ENCODE data around the gene NFE2L1. TPM values are rescaled to one million over a fixed set of nuclear protein-coding genes. Genes with fewer than 3 reads are reported as not detected.

Gene NFE2L1
- total RNA-seq, 4 donors from 2014 or later, result 144 to 255 (median 168) TPM

- DNase-seq (ENCODE audit: low spot score), result no peak
- TF ChIP-seq CTCF (IDR thresholded peaks at IDR 0.05), result no peak
- no peak for ATAC-seq (ENCODE audit: low FRiP score)
These were observed 44.6 kb upstream of the NFE2L1 start for GRCh38 chr17:48003417-48004151.

- TF ChIP-seq CTCF (IDR thresholded peaks at IDR 0.05), result no peak
- no peak for DNase-seq (ENCODE audit: low spot score)
- no peak for ATAC-seq (ENCODE audit: low FRiP score)
These were observed 43.2 kb upstream of the NFE2L1 start for GRCh38 chr17:48004983-48005382.

DNA sequence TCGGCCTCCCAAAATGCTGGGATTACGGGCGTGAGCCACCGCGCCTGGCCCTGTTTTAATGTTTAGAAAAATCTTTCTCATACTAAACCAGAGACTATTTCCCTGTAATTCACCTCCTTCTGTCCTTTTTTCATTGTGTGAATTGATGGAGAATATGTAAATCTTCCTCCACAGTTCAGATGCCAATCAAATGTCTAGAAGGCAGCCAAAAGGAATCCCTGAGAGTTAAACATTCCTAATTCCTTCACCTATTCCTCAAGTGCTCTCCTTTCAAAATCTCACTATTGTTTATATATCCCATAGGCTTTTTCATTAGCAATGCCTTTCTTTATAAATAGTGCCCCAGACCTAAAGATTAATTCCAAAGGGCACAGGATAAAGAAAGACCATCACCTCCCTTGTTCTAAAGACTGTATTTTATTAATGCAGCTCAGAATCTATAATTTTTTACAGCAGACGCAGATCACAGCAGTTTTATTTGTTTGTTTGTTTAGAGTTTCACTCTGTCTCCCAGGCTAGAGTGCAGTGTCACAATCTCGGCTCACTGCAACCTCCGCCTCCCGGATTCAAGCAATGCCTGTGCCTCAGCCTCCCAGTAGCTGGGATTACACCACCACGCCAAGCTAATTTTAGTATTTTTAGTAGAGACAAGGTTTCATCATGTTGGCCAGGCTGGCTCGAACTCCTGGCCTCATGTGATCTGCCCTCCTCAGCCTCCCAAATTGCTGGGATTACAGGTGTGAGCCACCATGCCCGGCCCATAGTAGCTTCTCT is 41.0 kb upstream of the NFE2L1 start:
- no peak for ATAC-seq (ENCODE audit: low FRiP score)
- no peak for DNase-seq (ENCODE audit: low spot score)
- TF ChIP-seq CTCF (IDR thresholded peaks at IDR 0.05), result no peak

GRCh38 chr17:48010193-48010592 is 38.0 kb upstream of the NFE2L1 start:
- ATAC-seq (ENCODE audit: low FRiP score), result no peak
- DNase-seq (ENCODE audit: low spot score), result no peak
- TF ChIP-seq CTCF (IDR thresholded peaks at IDR 0.05), result no peak

GRCh38 chr17:48011405-48012150 is 36.6 kb upstream of the NFE2L1 start:
- ATAC-seq (ENCODE audit: low FRiP score), result no peak

GRCh38 chr17:48012151-48012520 is 36.0 kb upstream of the NFE2L1 start:
- no peak for TF ChIP-seq CTCF (IDR thresholded peaks at IDR 0.05)
- DNase-seq (ENCODE audit: low spot score), result no peak
- ATAC-seq (ENCODE audit: low FRiP score), result no peak

More at GRCh38 chr17:48011405-48012150, 36.6 kb upstream of the NFE2L1 start:
- no peak for DNase-seq (ENCODE audit: low spot score)
- TF ChIP-seq CTCF (IDR thresholded peaks at IDR 0.05), result no peak
